Smooth muscle cell (in vitro differentiated cells): ENCODE measurements around the gene PFDN1. TPM values are rescaled to one million over a fixed set of nuclear protein-coding genes. Genes with fewer than 3 reads are reported as not detected.

ENCODE experiments used
- DNase-seq: peaks from one replicate; lab custom pipeline; 2025; ENCODE audit not compliant: unreplicated experiment; lab: John Stamatoyannopoulos, UW
- H2AFZ ChIP-seq: fragments of 200-600 bp; sonication (generic); 2 replicates; pipeline ENCODE4 v1.6.0; 2016; ENCODE audit warnings: antibody characterized with exemption, low read depth, mild to moderate bottlenecking
- H3F3A ChIP-seq: fragments of 200-600 bp; sonication (generic); 2 replicates; pipeline ENCODE4 v1.6.0; 2017; ENCODE audit warnings: antibody characterized with exemption, low read depth
- H3K27ac ChIP-seq: fragments of 200-600 bp; sonication (generic); 2 replicates; pipeline ENCODE4 v1.5.1; 2016; ENCODE audit warnings: low read depth, mild to moderate bottlenecking
- H3K27me3 ChIP-seq: fragments of 200-600 bp; sonication (generic); 2 replicates; pipeline ENCODE4 v1.6.1; 2016; ENCODE audit warnings: low read depth, mild to moderate bottlenecking
- H3K36me3 ChIP-seq: fragments of 200-600 bp; sonication (generic); 2 replicates; pipeline ENCODE4 v1.5.1; 2016; ENCODE audit warnings: low read depth
- H3K4me1 ChIP-seq: fragments of 200-600 bp; sonication (generic); 2 replicates; pipeline ENCODE4 v1.5.1; 2016; ENCODE audit warnings: low read depth
- H3K4me2 ChIP-seq: fragments of 200-600 bp; sonication (generic); 2 replicates; pipeline ENCODE4 v1.6.0; 2016; ENCODE audit warnings: mild to moderate bottlenecking
- H3K4me3 ChIP-seq: fragments of 200-600 bp; sonication (generic); 2 replicates; pipeline ENCODE4 v1.5.1; 2016; ENCODE audit warnings: mild to moderate bottlenecking
- H3K79me2 ChIP-seq: fragments of 200-600 bp; sonication (generic); 2 replicates; pipeline ENCODE4 v1.6.0; 2016; ENCODE audit warnings: low read depth, mild to moderate bottlenecking
- H3K9ac ChIP-seq: fragments of 200-600 bp; sonication (generic); 2 replicates; pipeline ENCODE4 v1.6.0; 2016; ENCODE audit warnings: low read depth
- H3K9me3 ChIP-seq: fragments of 200-600 bp; sonication (generic); replicated peaks from 2 replicates; pipeline ENCODE4 v1.5.1; 2016; ENCODE audit warnings: low read depth
- H4K20me1 ChIP-seq: fragments of 200-600 bp; sonication (generic); 2 replicates; pipeline ENCODE4 v1.6.0; 2016; ENCODE audit warnings: low read depth
- CTCF ChIP-seq: fragments of 200-600 bp; sonication (generic); IDR thresholded peaks from 2 replicates; pipeline ENCODE4 v1.5.1; 2017; ENCODE audit warnings: borderline replicate concordance, mild to moderate bottlenecking, antibody characterized with exemption; ENCODE audit not compliant: insufficient read depth, poor library complexity, severe bottlenecking
- WGBS: methylation state at CpG from one replicate; pipeline ENCODE4 v1.1.7; 2016; ENCODE audit warnings: low lambda C conversion rate; 5-methylcytosine and 5-hydroxymethylcytosine counted together
- polyA plus RNA-seq: library from polyadenylated mRNA; unstranded; fragments of >200 nt; fragmentation: Nextera tagmentation; extraction: Ambion mirVana; gene quantifications from 2 replicates; pipeline ENCODE4 v1.2.1, GENCODE V29; 2016
- total RNA-seq: library from RNA; depleted of rRNA; stranded (reverse); fragments of >200 nt; gene quantifications from 2 replicates; pipeline ENCODE4 v1.2.3, GENCODE V29; 2014

The PFDN1 gene
- total and polyA plus RNA-seq, 2 experiments from 2014 or later = 145 to 154 TPM

- H3K9ac ChIP-seq = no peak overlapping the region
- no peaks in the 10 kb centered on the region for H3K4me1 ChIP-seq
- H3K4me3 ChIP-seq = no peak overlapping the region
- no peaks in the 10 kb centered on the region for H3K9me3 ChIP-seq
- H3K36me3 ChIP-seq = no peaks in the 10 kb centered on the region
- no peak for TF ChIP-seq CTCF
- WGBS = 90% methylated on average over 7 of the region's 7 CpGs
- peaks cover 96% of the 10 kb centered on the region for H3K79me2 ChIP-seq
- H2AFZ ChIP-seq = no peak overlapping the region
- H4K20me1 ChIP-seq = peaks cover 66% of the 10 kb centered on the region
- no peaks in the 10 kb centered on the region for H3F3A ChIP-seq
- DNase-seq = no peak
- H3K4me2 ChIP-seq = no peak overlapping the region
- H3K27ac ChIP-seq = no peak overlapping the region
- H3K27me3 ChIP-seq = no peaks in the 10 kb centered on the region
Observed at GRCh38 chr5:140287801-140288521, 14.9 kb downstream of the PFDN1 start.

- no peaks in the 10 kb centered on the region for H3K9me3 ChIP-seq
- no peak overlapping the region for H3K4me2 ChIP-seq
- DNase-seq = no peak
- no peak overlapping the region for H2AFZ ChIP-seq
- WGBS = 70% methylated on average over 5 of the region's 5 CpGs
- peaks cover 95% of the 10 kb centered on the region for H3K79me2 ChIP-seq
- no peak overlapping the region for H3K9ac ChIP-seq
- no peaks in the 10 kb centered on the region for H3K36me3 ChIP-seq
- no peak overlapping the region for H3K4me3 ChIP-seq
- TF ChIP-seq CTCF = no peak
- no peaks in the 10 kb centered on the region for H3F3A ChIP-seq
- H3K27me3 ChIP-seq = no peaks in the 10 kb centered on the region
- H4K20me1 ChIP-seq = peaks cover 70% of the 10 kb centered on the region
- no peak overlapping the region for H3K27ac ChIP-seq
- no peaks in the 10 kb centered on the region for H3K4me1 ChIP-seq
Observed at GRCh38 chr5:140286424-140286823, 16.5 kb downstream of the PFDN1 start.

GRCh38 chr5:140284013-140284412 lies 18.9 kb downstream of the PFDN1 start:
- H3K79me2 ChIP-seq = peaks cover 83% of the 10 kb centered on the region
- H2AFZ ChIP-seq = no peak overlapping the region
- H3F3A ChIP-seq = no peaks in the 10 kb centered on the region
- no peaks in the 10 kb centered on the region for H3K4me1 ChIP-seq
- no peak overlapping the region for H3K9ac ChIP-seq
- no peak for TF ChIP-seq CTCF
- no peak overlapping the region for H3K4me3 ChIP-seq
- no peaks in the 10 kb centered on the region for H3K9me3 ChIP-seq
- H3K27me3 ChIP-seq = no peaks in the 10 kb centered on the region
- no peak for DNase-seq
- no peak overlapping the region for H3K4me2 ChIP-seq
- WGBS = 89% methylated on average over 3 of the region's 3 CpGs
- H4K20me1 ChIP-seq = peaks cover 69% of the 10 kb centered on the region
- H3K36me3 ChIP-seq = peaks cover 5% of the 10 kb centered on the region
- H3K27ac ChIP-seq = no peak overlapping the region

- Histone ChIP-seq H3K79me2 (peaks cover 81% of the 10 kb centered on the region), H3K27me3 (no peaks in the 10 kb centered on the region), H3F3A (no peaks in the 10 kb centered on the region), H3K4me2 (no peak overlapping the region), H4K20me1 (peaks cover 53% of the 10 kb centered on the region), H3K9me3 (no peaks in the 10 kb centered on the region), H3K27ac (no peak overlapping the region), H3K4me3 (no peak overlapping the region), H3K36me3 (peaks cover 5% of the 10 kb centered on the region), H2AFZ (no peak overlapping the region), H3K4me1 (no peaks in the 10 kb centered on the region), H3K9ac (no peak overlapping the region)
- TF ChIP-seq CTCF = no peak
- 100% methylated on average over 2 of the region's 2 CpGs for WGBS
- no peak for DNase-seq
Observed at GRCh38 chr5:140282266-140282665, 20.6 kb downstream of the PFDN1 start.
